ENCODE measurements around the gene VPS13D. TPM values are rescaled to one million over a fixed set of nuclear protein-coding genes. Genes with fewer than 3 reads are reported as not detected.
"Not testable (repeated sequence)": the region's sequence is repeated elsewhere in the genome, so short reads cannot be mapped to it uniquely, and the experiment has no call there.

The VPS13D gene
- total RNA-seq, 2 experiments from 2014 or later, result 52.6 to 53.3 TPM

DNA sequence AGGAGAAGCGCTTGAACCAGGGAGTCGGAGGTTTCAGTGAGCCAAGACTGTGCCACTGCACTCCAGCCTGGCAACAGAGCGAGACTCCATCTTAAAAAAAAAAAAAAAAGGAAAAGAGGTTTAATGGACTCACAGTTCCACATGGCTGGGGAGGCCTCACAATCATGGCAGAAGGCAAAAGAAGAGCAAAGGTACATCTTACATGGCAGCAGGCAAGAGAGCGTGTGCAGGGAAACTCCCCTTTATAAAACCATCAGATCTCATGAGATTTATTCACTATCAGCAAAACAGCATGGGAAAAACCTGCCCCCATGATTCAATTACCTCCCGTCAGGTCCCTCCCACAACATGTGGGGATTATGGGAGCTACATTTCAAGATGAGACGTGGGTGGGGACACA is 5.7 kb upstream of the VPS13D start:
- POLR2A ChIA-PET; H3K9me3 Mint-ChIP-seq; H3K4me3 Mint-ChIP-seq; H3K27ac Mint-ChIP-seq; H3K36me3 Mint-ChIP-seq; H3K27me3 Mint-ChIP-seq; DNase-seq; ATAC-seq (ENCODE audit: low read depth); H3K4me1 Mint-ChIP-seq: not testable (repeated sequence)

DNA sequence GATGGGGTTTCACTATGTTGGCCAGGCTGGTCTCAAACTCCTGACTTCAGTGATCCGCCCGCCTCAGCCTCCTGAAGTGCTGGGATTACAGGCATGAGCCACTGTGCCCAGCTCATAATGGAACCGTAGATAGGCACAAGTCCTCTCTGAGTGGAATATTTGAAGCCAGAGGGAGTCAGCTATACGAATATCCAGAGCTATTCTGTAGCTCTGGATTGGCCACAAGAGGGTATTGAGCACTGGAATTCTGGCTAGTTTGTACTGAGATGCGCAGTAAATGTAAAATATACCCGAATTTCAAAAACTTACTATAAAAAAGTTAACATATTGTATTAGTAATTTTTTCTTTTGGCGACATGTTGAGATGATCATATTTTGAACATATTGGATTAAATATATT is 851 bp upstream of the VPS13D start:
- Mint-ChIP-seq H3K9me3 (peaks cover 3% of the 10 kb centered on the region), H3K27ac (no peak overlapping the region), H3K4me3 (peak overlapping the region; percentile 70), H3K27me3 (peaks cover 4% of the 10 kb centered on the region), H3K4me1 (peaks cover 4% of the 10 kb centered on the region), H3K36me3 (no peaks in the 10 kb centered on the region)
- ATAC-seq (ENCODE audit: low read depth) (no peak), DNase-seq (no peak)
- POLR2A ChIA-PET, result interaction anchor here (1.0 to 1.7 kb wide), 4 partner anchors 18 to 321 kb away, joined by 3 to 4 read pairs (median 3); no protein-coding TSS in a partner anchor

DNA sequence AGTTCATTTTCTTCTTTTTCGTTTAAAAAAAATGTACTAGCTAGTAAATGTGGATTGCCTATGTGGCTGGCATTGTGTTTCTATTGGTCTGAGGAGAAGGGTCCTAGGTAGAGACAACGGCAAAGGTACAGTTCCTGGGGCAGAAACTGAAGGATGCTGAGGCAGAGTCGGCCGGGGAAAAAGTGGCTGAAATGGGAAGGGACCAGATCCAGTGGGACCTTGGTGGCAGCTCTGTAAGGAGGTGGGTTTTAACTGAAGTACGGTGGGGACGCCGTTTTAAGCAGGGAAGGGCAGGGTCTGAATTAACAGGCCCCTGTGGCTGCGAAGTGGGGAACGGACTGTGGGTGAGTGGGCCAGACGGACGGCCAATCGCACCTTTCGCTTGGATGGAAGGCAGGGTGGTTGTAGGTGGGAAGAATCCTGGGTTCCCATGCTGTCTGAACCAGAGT is 420 bp upstream of the VPS13D start:
- DNase-seq (no peak), ATAC-seq (ENCODE audit: low read depth) (no peak)
- Mint-ChIP-seq H3K4me3 (peak overlapping the region; percentile 70), H3K36me3 (no peaks in the 10 kb centered on the region), H3K27ac (no peak overlapping the region), H3K27me3 (peaks cover 4% of the 10 kb centered on the region), H3K9me3 (no peaks in the 10 kb centered on the region), H3K4me1 (peaks cover 4% of the 10 kb centered on the region)
- POLR2A ChIA-PET, result interaction anchor here (1.0 to 1.7 kb wide), 4 partner anchors 18 to 321 kb away, joined by 3 to 4 read pairs (median 3); no protein-coding TSS in a partner anchor

DNA sequence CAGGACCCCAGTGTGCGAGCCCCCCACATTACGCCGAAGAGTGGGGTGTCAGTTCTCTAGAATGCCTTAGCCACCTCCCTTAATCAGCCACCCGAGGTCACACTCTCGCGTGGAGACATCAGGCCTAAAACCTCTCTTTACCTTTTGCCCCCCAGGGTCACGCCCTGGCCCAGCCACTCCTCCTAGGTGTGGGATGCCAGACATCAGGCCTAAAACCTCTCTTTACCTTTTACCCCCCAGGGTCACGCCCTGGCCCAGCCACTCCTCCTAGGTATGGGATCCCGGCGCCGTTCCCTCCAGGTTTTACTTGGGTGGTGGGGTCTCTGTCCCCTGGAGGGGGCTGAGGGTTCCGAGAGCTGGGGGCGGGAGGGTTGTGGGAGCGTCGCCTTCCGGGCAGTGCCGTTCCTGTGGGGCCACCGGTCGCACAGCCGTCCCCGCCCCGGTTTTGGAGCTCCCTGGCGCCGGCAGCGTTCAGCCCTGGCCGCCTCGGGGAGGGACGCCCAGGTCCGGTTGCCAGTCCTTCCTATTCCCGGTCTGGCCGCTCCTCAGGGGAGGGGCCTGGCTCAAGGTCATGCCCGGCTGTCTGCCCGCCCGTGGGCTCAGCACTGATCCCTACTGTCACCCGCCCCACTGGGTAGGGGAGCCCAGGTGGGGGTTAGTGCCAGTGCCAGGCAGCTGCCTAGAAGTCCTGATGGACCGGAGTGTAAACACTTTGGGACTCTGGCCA is 882 bp downstream of the VPS13D start:
- peaks cover 4% of the 10 kb centered on the region for H3K36me3 Mint-ChIP-seq
- peak overlapping the region; percentile 89 for H3K4me3 Mint-ChIP-seq
- ATAC-seq (ENCODE audit: low read depth), result peak; percentile 19
- H3K27me3 Mint-ChIP-seq, result peaks cover 2% of the 10 kb centered on the region
- DNase-seq, result no peak
- H3K9me3 Mint-ChIP-seq, result no peaks in the 10 kb centered on the region
- H3K27ac Mint-ChIP-seq, result peak overlapping the region; percentile 61
- POLR2A ChIA-PET, result interaction anchor here (1.1 to 1.7 kb wide), 3 partner anchors 48 to 58 kb away, joined by 3 to 4 read pairs (median 3); no protein-coding TSS in a partner anchor
- peaks cover 10% of the 10 kb centered on the region for H3K4me1 Mint-ChIP-seq

DNA sequence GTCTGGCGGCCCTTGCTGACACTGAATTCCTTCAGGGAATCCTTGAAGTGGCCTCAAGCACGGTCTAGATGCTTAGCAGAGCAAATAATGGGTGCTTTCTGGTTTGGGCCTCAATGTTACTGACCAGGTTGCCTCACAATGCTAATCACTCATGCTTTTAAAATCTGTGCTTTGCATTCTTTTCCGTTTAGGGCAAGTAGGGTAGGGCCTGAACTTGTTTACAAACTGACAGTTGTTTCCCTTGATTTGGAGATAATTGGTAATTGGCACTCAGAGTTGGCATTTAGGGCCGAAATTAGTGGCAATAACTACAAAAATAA is 1.4 kb downstream of the VPS13D start:
- H3K4me1 Mint-ChIP-seq, result peaks cover 13% of the 10 kb centered on the region
- no peaks in the 10 kb centered on the region for H3K9me3 Mint-ChIP-seq
- no peaks in the 10 kb centered on the region for H3K27me3 Mint-ChIP-seq
- no peak overlapping the region for H3K27ac Mint-ChIP-seq
- no peak for DNase-seq
- POLR2A ChIA-PET, result interaction anchor here (1.1 to 1.3 kb wide), 2 partner anchors 54 to 58 kb away, joined by 3 to 4 read pairs; no protein-coding TSS in a partner anchor
- ATAC-seq (ENCODE audit: low read depth), result no peak
- H3K36me3 Mint-ChIP-seq, result peaks cover 7% of the 10 kb centered on the region
- H3K4me3 Mint-ChIP-seq, result peak overlapping the region; percentile 89

DNA sequence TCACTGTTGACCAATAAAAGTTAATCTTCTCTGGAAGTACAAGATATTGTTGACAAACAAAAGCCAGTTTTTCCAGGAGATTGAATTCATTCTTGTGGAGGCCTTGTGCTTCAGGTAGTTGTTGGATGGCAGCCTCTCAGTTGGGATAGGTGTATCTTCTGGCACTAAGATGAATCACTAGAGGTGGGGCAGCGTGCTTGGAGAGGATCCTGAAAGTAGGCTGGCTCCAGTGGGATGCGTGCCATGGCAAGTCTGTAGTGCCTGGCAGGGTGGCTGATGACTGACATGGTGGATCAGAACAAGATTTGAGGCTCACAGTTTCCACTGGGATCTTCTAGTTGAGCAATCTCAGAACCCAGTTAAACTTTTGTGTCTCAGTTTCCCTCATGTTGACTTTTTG is 2.4 kb downstream of the VPS13D start:
- Mint-ChIP-seq H3K9me3 (no peaks in the 10 kb centered on the region), H3K27me3 (no peaks in the 10 kb centered on the region), H3K36me3 (peaks cover 7% of the 10 kb centered on the region), H3K4me1 (peaks cover 13% of the 10 kb centered on the region), H3K4me3 (no peak overlapping the region), H3K27ac (no peak overlapping the region)
- DNase-seq (no peak), ATAC-seq (ENCODE audit: low read depth) (no peak)
- POLR2A ChIA-PET, result no interaction called here

DNA sequence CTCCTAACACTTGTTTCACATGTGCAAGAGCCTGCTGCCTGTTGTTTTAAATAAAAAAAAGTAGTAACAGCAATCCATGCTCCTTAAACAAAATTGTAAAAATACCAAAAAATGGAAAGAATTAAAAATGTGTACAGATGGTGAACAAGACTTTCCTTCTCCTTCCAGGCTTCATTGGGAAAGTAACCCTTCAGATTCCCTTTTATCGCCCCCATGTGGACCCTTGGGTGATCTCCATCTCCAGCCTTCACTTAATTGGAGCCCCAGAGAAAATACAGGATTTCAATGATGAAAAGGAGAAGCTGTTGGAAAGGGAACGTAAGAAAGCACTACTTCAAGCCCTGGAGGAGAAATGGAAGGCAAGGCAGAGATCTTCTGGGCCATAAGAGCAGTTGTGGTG is 14.2 kb downstream of the VPS13D start:
- ATAC-seq (ENCODE audit: low read depth) (no peak), DNase-seq (no peak)
- Mint-ChIP-seq H3K36me3 (peaks cover 8% of the 10 kb centered on the region), H3K27me3 (no peaks in the 10 kb centered on the region), H3K4me1 (no peaks in the 10 kb centered on the region), H3K4me3 (no peak overlapping the region), H3K9me3 (no peaks in the 10 kb centered on the region), H3K27ac (no peak overlapping the region)
- POLR2A ChIA-PET, result no interaction called here

DNA sequence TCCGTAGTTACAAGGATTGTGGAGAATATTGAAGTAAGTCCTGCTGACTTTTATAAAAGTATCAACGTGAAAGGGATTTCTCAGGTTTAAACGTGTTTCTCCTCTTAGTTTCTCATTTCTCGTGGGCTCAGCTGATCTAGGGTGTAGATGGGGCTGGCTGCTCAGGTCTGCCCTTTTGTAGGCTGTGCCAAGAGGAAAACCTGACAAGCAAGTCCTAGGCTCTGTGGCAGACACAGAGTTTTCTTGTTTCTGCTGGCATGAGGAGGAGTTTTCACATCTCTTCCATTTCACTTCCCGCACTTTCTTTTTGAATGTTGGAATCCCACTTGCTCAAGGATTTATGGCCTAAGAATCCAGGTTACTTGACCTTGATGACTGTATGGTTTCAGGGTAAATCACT is 14.8 kb downstream of the VPS13D start:
- Mint-ChIP-seq H3K4me1 (no peaks in the 10 kb centered on the region), H3K36me3 (peaks cover 9% of the 10 kb centered on the region), H3K27ac (no peak overlapping the region), H3K9me3 (no peaks in the 10 kb centered on the region), H3K27me3 (no peaks in the 10 kb centered on the region), H3K4me3 (no peak overlapping the region)
- DNase-seq (no peak), ATAC-seq (ENCODE audit: low read depth) (no peak)
- POLR2A ChIA-PET, result no interaction called here

DNA sequence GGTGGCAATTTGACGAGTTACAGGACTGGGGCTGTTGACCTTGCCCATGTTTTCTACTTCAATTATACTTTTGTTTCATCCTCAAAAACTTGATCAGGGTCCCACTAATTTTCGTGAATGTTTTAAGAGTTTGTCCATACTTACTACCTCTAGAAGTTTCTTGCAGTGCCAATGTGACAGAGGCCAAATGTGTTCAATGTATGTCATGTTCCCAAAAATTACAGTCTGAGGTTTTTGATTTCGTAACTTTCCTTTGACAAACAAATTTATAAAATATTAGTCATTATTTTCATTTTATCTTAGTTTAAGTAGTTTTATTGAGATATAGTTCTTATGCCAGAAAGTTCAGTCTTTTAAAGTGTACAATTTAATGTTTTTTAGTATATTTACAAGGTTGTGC is 15.3 kb downstream of the VPS13D start:
- no peak overlapping the region for H3K4me3 Mint-ChIP-seq
- H3K4me1 Mint-ChIP-seq, result no peaks in the 10 kb centered on the region
- ATAC-seq (ENCODE audit: low read depth) (no peak), DNase-seq (no peak)
- no peaks in the 10 kb centered on the region for H3K27me3 Mint-ChIP-seq
- H3K27ac Mint-ChIP-seq, result no peak overlapping the region
- POLR2A ChIA-PET, result no interaction called here
- H3K36me3 Mint-ChIP-seq, result peaks cover 12% of the 10 kb centered on the region
- H3K9me3 Mint-ChIP-seq, result no peaks in the 10 kb centered on the region

DNA sequence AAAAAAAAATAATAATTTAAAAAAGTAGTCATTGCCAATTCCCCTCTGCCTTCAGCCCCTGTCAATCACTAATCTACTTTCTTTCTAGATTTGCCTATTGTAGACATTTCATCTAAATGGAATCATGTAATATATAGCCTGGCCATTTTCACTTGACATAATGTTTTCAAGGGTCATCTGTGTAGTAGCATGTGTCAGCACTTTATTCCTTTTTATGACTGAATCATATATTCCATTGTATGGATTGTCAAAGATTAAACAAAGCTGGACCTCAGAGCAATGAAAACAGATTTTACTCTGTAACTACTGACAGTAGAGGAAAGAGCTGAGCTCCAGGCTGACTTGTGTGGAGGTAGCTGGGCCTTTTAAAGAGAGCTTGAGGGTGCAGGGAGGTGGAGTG is 15.9 kb downstream of the VPS13D start:
- H3K4me3 Mint-ChIP-seq, result no peak overlapping the region
- POLR2A ChIA-PET, result no interaction called here
- H3K27me3 Mint-ChIP-seq, result no peaks in the 10 kb centered on the region
- no peaks in the 10 kb centered on the region for H3K9me3 Mint-ChIP-seq
- DNase-seq (no peak), ATAC-seq (ENCODE audit: low read depth) (no peak)
- peaks cover 15% of the 10 kb centered on the region for H3K36me3 Mint-ChIP-seq
- H3K27ac Mint-ChIP-seq, result no peak overlapping the region
- H3K4me1 Mint-ChIP-seq, result no peaks in the 10 kb centered on the region

DNA sequence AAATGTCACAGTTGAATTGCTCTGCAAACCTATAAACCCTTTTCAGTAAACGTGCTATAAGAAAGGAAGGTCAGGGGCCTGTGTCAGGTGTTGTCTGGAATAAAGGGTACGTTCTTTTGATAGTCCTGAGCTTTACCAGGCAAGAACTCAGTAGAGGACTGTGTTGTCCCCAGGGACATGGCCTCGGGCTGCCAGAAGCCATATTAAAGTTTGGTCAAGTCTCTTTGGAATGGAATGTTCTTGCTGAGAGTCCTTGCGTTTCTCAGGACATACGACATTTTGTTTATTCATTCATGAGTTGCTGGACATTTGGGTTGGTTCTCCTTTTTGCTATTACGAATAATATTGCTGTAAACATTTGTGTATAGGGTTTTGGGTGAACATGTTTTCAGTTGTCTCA is 16.8 kb downstream of the VPS13D start:
- no peaks in the 10 kb centered on the region for H3K4me1 Mint-ChIP-seq
- no peak for DNase-seq
- ATAC-seq (ENCODE audit: low read depth), result no peak
- POLR2A ChIA-PET, result no interaction called here
- H3K27me3 Mint-ChIP-seq, result no peaks in the 10 kb centered on the region
- no peak overlapping the region for H3K27ac Mint-ChIP-seq
- no peak overlapping the region for H3K4me3 Mint-ChIP-seq
- H3K9me3 Mint-ChIP-seq, result no peaks in the 10 kb centered on the region
- peaks cover 15% of the 10 kb centered on the region for H3K36me3 Mint-ChIP-seq

DNA sequence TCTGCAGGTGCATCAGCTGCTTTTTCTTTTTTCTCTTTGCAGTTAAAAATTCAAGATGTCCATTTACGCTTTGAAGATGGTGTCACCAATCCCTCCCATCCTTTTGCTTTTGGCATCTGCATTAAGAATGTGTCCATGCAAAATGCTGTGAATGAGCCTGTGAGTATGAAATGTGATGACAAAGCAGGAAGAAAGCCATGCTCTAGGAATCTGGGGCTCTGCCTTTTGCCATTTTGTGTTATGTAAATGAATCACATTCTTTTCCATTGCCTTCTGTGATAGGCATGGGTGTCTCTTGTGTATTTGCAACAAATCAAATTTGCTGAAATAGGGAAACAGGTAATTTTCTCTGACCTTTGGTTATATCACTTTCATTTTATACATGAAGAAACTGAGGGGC is 19.4 kb downstream of the VPS13D start:
- H3K4me1 Mint-ChIP-seq, result no peaks in the 10 kb centered on the region
- ATAC-seq (ENCODE audit: low read depth), result no peak
- no peaks in the 10 kb centered on the region for H3K27me3 Mint-ChIP-seq
- H3K27ac Mint-ChIP-seq, result no peak overlapping the region
- no peaks in the 10 kb centered on the region for H3K9me3 Mint-ChIP-seq
- POLR2A ChIA-PET, result interaction anchor here (0.6 kb wide), 1 partner anchor 19 kb away, joined by 5 read pairs; no protein-coding TSS in a partner anchor
- H3K36me3 Mint-ChIP-seq, result peaks cover 14% of the 10 kb centered on the region
- no peak for DNase-seq
- no peak overlapping the region for H3K4me3 Mint-ChIP-seq

DNA sequence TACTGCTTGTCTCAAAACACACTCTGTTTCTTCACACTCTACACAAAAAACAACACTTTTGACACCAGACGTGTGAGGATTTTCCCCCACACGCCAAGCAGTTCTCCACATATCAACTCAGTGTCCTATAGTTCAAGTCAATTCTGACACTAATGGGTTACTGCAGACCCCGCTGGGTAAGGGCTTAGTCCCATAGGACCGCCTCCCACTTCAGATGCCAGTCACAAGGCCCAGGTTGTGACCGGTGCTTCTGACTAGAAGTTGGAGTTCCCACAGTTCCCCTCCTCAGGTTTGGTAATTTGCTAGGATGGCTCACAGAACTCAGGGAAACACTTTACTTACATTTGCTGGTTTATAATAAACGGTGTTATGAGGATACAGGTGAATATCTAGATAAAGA is 19.9 kb downstream of the VPS13D start:
- no peak for DNase-seq
- Mint-ChIP-seq H3K27ac (no peak overlapping the region), H3K27me3 (no peaks in the 10 kb centered on the region), H3K36me3 (peaks cover 12% of the 10 kb centered on the region), H3K4me3 (no peak overlapping the region), H3K4me1 (no peaks in the 10 kb centered on the region), H3K9me3 (no peaks in the 10 kb centered on the region)
- POLR2A ChIA-PET, result interaction anchor here (0.6 kb wide), 1 partner anchor 117 kb away, joined by 3 read pairs; no protein-coding TSS in a partner anchor
- no peak for ATAC-seq (ENCODE audit: low read depth)

DNA sequence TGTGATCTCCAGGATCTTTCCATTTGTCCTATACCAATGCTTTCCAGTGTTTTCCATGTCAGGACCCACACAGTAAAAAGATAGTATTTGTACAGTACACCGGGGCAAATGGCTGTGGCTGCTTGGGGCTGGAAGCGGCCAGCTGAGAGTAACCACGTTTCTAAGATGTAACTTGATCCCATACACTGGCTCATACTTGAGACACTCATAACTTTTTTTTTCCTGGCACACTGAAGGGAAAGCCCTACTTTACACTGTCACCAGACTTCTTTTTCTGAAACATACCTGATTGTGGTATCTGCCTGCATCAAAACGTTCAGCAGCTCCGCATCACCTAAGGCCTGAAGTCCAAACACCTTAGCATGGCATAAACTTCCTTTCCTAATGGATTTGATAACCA is 21.6 kb downstream of the VPS13D start:
- no peaks in the 10 kb centered on the region for H3K9me3 Mint-ChIP-seq
- no peak for ATAC-seq (ENCODE audit: low read depth)
- H3K36me3 Mint-ChIP-seq, result peaks cover 12% of the 10 kb centered on the region
- no peaks in the 10 kb centered on the region for H3K27me3 Mint-ChIP-seq
- POLR2A ChIA-PET, result no interaction called here
- DNase-seq, result no peak
- no peak overlapping the region for H3K27ac Mint-ChIP-seq
- H3K4me1 Mint-ChIP-seq, result no peaks in the 10 kb centered on the region
- no peak overlapping the region for H3K4me3 Mint-ChIP-seq

All from activated naive CD8-positive, alpha-beta T cell treated with anti-CD3 and anti-CD28 coated beads, Interleukin-2, amount 10 ng/mL, durations not matched to agents 7 days and 5 days (primary cell).